ENCODE data around the gene POPDC3.
A peak's percentile ranks its signal among the peaks of the same experiment; 100 is the strongest.
"Not testable (repeated sequence)": the region's sequence is repeated elsewhere in the genome, so short reads cannot be mapped to it uniquely, and the experiment has no call there.

The POPDC3 gene, protein sequence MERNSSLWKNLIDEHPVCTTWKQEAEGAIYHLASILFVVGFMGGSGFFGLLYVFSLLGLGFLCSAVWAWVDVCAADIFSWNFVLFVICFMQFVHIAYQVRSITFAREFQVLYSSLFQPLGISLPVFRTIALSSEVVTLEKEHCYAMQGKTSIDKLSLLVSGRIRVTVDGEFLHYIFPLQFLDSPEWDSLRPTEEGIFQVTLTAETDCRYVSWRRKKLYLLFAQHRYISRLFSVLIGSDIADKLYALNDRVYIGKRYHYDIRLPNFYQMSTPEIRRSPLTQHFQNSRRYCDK

GRCh38 chr6:105179244-105180065 lies at the start of gene POPDC3:
TSS of gene POPDC3 (minus strand) at chr6:105180014. CDS start at chr6:105161909, 18,105 bp downstream.
- no peak for DNase-seq (ENCODE audit: low spot score)

DNA sequence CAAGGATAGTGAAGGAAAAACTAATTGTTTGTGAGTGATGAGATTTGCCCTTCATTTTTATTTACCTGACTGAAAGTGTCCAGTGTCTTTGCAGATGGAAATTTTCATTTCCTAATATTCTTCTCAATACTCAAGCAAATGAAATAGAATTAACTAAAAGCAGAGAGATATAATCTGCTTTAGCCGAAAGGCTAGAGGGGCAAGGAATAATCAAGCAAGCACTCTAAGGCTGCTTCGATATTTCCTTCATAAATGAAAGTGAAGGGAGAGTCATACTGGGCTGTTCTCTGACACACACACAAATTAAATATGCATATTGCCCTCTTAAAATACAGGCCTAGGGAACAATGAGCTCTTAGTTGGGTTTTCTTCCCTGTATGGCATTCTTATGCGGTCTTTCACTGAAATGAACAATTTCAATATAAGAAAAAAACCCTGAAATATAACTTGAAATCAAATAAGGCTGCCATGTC lies 47.5 kb upstream of the POPDC3 start:
- no peak for DNase-seq (ENCODE audit: low spot score)

DNA sequence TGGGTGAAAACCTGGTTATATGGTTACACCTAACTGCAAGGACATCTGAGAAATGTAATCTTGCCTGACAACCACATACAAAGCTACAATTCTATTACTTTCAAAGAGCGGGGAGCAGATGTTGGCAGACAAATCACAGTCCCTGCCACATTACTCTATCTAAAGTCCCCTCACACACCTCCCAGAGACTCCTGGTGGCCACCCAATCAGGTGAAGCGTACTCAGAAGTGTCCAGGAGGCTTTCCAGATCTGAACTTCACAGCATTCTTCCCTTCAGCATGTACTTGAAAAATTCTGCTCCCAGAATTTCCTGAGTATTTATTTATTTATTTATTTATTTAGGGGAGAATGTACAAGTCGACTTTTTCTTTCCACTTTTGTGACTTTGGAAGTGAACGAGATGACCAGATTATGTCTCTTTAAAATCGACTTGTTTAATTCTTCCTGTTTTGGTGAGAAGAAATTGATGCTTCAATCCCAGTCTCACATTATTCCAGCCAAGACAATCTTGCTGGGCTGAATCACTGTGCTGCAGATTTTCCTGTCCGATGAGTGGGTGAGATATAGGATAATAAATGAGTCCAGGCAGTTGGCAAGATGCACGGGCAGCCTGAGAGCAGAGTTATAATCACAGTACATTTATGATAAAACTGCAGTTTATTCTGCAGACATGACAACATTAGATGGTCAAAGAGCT lies 46.9 kb upstream of the POPDC3 start:
- DNase-seq (ENCODE audit: low spot score), result no peak

GRCh38 chr6:105223242-105223641 lies 43.4 kb upstream of the POPDC3 start:
- DNase-seq (ENCODE audit: low spot score), result no peak

DNA sequence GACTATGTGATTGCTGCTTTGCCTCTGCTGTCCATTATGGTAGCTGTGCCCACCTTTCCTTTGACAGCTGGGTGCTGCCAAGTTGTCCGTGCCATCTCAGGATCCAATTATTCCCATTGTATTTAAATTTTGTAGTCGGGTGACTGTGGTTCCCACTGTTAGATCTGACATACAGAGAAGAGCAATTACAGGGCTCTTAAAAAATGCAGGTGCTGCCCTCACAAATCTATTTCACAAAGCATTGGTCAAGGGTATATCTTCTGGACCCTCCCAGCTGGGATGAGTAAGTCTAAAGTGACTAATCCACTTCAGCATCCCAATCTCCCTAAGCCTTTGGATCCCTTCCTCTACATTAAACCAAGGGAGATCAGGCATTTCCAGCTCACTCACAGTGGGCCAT lies 41.4 kb upstream of the POPDC3 start:
- not testable (repeated sequence) for DNase-seq (ENCODE audit: low spot score)

GRCh38 chr6:105220186-105220585 lies 40.4 kb upstream of the POPDC3 start:
- no peak for DNase-seq (ENCODE audit: low spot score)

DNA sequence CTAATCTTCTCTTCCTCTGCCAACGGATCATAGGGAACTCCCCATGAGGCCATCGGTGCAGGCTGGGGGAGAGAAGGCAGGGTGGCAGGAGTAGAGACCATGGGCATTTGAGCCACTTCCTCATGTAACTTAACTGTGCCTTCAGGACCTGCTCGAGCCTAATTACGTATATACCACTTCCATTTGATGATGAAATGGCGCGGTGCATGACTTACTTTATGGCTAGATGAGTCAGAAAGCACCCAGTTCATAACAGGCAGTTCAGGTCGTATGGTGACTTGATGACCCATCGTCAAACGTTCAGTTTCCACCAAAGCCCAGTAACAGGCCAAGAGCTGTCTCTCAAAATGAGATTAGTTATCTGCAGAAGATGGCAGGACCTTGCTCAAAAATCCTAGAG lies 39.4 kb upstream of the POPDC3 start:
- not testable (repeated sequence) for DNase-seq (ENCODE audit: low spot score)

DNA sequence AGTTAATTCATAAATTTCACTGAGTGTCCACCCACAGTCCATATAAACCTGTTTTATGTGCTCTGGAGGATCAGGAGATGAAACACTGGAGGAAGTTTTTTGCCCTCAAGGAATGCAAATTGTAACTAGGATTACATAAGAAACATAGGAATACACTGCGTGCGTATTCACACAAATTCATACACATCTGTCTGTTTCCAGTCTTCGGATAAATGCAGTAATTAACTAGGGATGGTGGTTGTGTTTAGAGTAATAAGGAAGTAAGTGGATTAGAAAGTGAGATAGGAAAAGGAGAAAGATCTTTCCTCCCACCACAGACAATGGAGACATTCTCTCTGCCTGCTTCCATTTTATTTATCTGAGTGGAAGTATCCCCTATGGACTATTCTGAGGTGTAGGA lies 35.7 kb upstream of the POPDC3 start:
- no peak for DNase-seq (ENCODE audit: low spot score)

DNA sequence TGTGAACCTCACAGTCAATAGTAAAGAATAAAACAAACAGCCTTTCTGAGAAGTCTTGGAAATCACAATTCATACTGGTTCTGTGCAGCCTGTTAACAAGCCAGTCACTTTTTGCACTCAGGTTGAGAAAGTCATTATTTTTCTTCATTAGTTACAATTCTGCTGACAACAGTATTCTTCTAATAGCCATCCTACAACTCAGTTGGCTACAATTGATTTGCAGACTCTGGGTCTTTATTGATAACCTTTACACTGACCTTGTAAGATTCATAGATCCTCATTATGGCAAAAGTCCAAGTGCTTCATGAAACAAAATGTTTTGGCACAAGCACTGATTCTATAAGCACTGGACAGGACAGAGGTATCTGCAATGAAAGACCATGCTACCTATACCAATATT lies 34.9 kb upstream of the POPDC3 start:
- DNase-seq (ENCODE audit: low spot score), result no peak

- no peak for DNase-seq (ENCODE audit: low spot score)
Observed at GRCh38 chr6:105213272-105213671, 33.5 kb upstream of the POPDC3 start.

DNA sequence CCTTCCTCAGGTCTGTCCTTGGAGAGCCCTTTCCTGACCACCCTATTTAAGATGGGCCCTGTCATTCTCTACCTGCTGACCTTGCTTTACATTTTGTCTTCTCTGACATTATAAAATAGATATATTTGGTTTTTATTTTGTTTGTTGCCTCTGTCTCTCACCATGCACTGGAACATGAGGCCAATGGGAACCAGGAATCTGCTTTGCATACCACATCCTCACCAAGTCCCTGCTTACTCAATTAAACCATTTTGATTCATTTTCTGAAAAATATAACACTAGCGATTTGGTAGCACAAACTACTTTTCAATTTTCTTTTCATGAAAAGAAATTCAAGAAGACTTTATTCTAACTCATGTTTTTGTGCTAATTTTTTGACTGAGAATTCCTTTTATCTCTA lies 32.8 kb upstream of the POPDC3 start:
- peak; percentile 57 for DNase-seq (ENCODE audit: low spot score)

DNA sequence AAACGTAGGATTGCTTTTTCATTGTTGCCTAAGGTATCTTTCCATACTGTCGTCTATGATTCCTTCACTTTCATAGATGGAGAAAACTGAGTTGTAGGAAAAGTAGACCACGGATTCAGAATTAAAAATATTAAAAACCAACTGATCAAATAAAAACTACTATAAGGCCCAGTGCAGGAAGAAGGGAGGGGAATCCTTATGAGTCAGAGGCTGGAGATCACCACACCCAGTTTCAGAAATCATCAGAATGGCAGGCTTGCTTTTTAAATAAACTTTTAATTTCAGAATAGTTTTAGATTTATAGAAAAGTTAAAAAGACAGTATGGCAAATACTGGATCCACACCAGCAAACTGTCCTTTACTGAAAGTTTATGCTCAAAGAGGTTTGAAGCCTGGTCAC lies 32.0 kb upstream of the POPDC3 start:
- DNase-seq (ENCODE audit: low spot score), result peak; percentile 25

- DNase-seq (ENCODE audit: low spot score), result no peak
Observed at GRCh38 chr6:105210932-105211531, 31.2 kb upstream of the POPDC3 start.

GRCh38 chr6:105209950-105210706 lies 30.3 kb upstream of the POPDC3 start:
- DNase-seq (ENCODE audit: low spot score), result no peak

DNA sequence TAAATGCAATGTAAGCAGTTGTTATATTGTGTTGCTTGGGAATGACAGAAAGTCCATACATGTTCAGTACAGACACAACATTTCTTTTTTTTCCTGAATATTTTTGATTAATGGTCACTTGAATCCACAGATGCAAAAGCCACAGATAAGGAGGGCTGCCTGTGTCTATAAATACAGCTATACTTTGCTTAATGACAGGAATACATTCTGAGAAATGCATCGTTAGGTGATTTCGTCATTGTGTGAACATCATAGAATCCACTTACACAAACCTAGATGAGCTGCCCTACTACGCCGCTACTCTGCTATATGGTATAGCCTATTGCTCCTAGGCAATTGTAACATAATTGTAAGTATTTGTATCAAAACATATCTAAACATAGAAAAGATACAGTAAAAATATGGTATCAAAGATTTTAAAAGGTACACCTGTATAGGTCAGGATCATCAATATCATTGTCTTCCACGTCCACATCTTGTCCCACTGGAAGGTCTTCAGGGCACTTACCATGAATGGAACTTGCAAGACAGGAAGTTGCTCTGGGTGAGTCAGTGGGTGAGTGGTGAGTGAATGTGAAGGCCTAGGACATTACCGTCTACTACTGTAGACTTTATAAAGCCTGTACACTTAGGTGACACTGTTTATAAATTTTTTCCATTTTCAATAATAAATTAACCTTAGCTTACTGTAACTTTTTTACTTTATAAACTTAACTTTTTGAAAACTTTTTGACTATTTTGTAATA lies 27.9 kb upstream of the POPDC3 start:
- DNase-seq (ENCODE audit: low spot score), result no peak

GRCh38 chr6:105204768-105205167 lies 25.0 kb upstream of the POPDC3 start:
- no peak for DNase-seq (ENCODE audit: low spot score)

- no peak for DNase-seq (ENCODE audit: low spot score)
Observed at GRCh38 chr6:105204331-105204730, 24.5 kb upstream of the POPDC3 start.

DNA sequence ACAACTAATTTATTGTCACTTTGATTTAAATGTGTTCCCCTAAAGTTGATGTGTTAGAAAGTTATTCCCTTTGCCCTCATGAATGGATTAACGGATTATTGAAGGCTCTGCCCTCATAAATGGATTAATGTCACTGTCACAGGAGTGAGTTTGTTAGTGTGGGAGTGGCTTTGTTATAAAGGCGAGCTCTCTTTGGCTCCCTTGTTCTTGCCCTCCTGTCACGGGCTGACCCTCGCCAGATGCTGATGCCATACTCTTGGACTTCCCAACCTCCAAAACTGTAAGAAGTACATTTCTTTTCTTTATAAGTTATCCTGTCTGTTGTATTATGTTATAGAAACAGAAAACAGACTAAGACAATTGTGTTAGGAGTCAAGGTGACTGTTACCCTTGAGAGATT lies 22.7 kb upstream of the POPDC3 start:
- DNase-seq (ENCODE audit: low spot score), result no peak

GRCh38 chr6:105200133-105200730 lies 20.4 kb upstream of the POPDC3 start:
- DNase-seq (ENCODE audit: low spot score), result no peak

- no peak for DNase-seq (ENCODE audit: low spot score)
Observed at GRCh38 chr6:105199711-105200110, 19.9 kb upstream of the POPDC3 start.
